ENCODE measurements around the gene ZNF697. TPM values are rescaled to one million over a fixed set of nuclear protein-coding genes. Genes with fewer than 3 reads are reported as not detected.
A peak's percentile ranks its signal among the peaks of the same experiment; 100 is the strongest.
"Not testable (repeated sequence)": the region's sequence is repeated elsewhere in the genome, so short reads cannot be mapped to it uniquely, and the experiment has no call there.

Gene ZNF697
- total RNA-seq, 3 donors from 2014 or later (not counting 1 experiment from before 2014, with no cell fraction given), result 0.09 to 0.45 TPM; not detected in 1

GRCh38 chr1:119611701-119612113 lies 36.4 kb downstream of the ZNF697 start:
- H3K27ac ChIP-seq (ENCODE audit: low read length), result no peak overlapping the region
- H3K4me3 ChIP-seq (ENCODE audit: low read length), result no peak overlapping the region
- H3K4me3 Mint-ChIP-seq, result no peak overlapping the region
- no peaks in the 10 kb centered on the region for H3K27me3 ChIP-seq (ENCODE audit: control insufficient read depth, insufficient read depth, low read length)
- peak; percentile 24 for TF ChIP-seq CTCF (IDR thresholded peaks at IDR 0.05)
- no peak overlapping the region for H3K27ac Mint-ChIP-seq
- ATAC-seq (peak in 1 of 3 donors; percentile 56), DNase-seq (peak; percentile 35 to 50)
- H3K9me3 Mint-ChIP-seq, result no peaks in the 10 kb centered on the region
- no peaks in the 10 kb centered on the region for H3K36me3 ChIP-seq (ENCODE audit: control insufficient read depth, insufficient read depth, low read length)
- no peaks in the 10 kb centered on the region for H3K36me3 Mint-ChIP-seq
- WGBS (ENCODE audit: insufficient coverage), result 29% methylated on average over 8 of the region's 8 CpGs
- H3K4me1 Mint-ChIP-seq, result peaks cover 3 to 4% of the 10 kb centered on the region in 2 donors
- H3K4me1 ChIP-seq (ENCODE audit: control insufficient read depth, insufficient read depth, low read length), result no peaks in the 10 kb centered on the region
- peaks cover 0 to 4% of the 10 kb centered on the region in 2 donors for H3K27me3 Mint-ChIP-seq (ENCODE audit: low read depth in 2 of 2)
- intact Hi-C loops (cut with micrococcal nuclease), result no loop called here
- no peaks in the 10 kb centered on the region for H3K9me3 ChIP-seq (ENCODE audit: control insufficient read depth, insufficient read depth, low read length)

- H3K4me1 Mint-ChIP-seq; H3K36me3 Mint-ChIP-seq; H3K4me1 ChIP-seq (ENCODE audit: control insufficient read depth, insufficient read depth, low read length); H3K27me3 ChIP-seq (ENCODE audit: control insufficient read depth, insufficient read depth, low read length); H3K4me3 ChIP-seq (ENCODE audit: low read length); H3K27ac ChIP-seq (ENCODE audit: low read length); H3K27ac Mint-ChIP-seq; DNase-seq; H3K9me3 ChIP-seq (ENCODE audit: control insufficient read depth, insufficient read depth, low read length); ATAC-seq; H3K4me3 Mint-ChIP-seq; H3K9me3 Mint-ChIP-seq; H3K27me3 Mint-ChIP-seq (ENCODE audit: low read depth in 2 of 2); H3K36me3 ChIP-seq (ENCODE audit: control insufficient read depth, insufficient read depth, low read length); intact Hi-C loops (cut with micrococcal nuclease): not testable (repeated sequence)
- 90% methylated on average over 6 of the region's 6 CpGs for WGBS (ENCODE audit: insufficient coverage)
Observed at GRCh38 chr1:119608816-119609215, 39.2 kb downstream of the ZNF697 start.

GRCh38 chr1:119607087-119607807 lies 40.8 kb downstream of the ZNF697 start:
- H3K27ac ChIP-seq (ENCODE audit: low read length); H3K4me3 Mint-ChIP-seq; H3K27me3 Mint-ChIP-seq (ENCODE audit: low read depth in 2 of 2); H3K36me3 ChIP-seq (ENCODE audit: control insufficient read depth, insufficient read depth, low read length); H3K9me3 Mint-ChIP-seq; H3K27ac Mint-ChIP-seq; H3K9me3 ChIP-seq (ENCODE audit: control insufficient read depth, insufficient read depth, low read length); H3K4me1 Mint-ChIP-seq; H3K4me3 ChIP-seq (ENCODE audit: low read length); intact Hi-C loops (cut with micrococcal nuclease); ATAC-seq; H3K4me1 ChIP-seq (ENCODE audit: control insufficient read depth, insufficient read depth, low read length); H3K36me3 Mint-ChIP-seq; H3K27me3 ChIP-seq (ENCODE audit: control insufficient read depth, insufficient read depth, low read length); DNase-seq: not testable (repeated sequence)
- no CpG with 5 or more reads among the region's 6 CpGs for WGBS (ENCODE audit: insufficient coverage)

- DNase-seq (no peak), ATAC-seq (no peak)
- Mint-ChIP-seq H3K36me3 (no peaks in the 10 kb centered on the region), H3K4me3 (no peak overlapping the region), H3K27ac (no peak overlapping the region), H3K27me3 (ENCODE audit: low read depth in 2 of 2) (peaks cover 0 to 4% of the 10 kb centered on the region in 2 donors), H3K9me3 (no peaks in the 10 kb centered on the region), H3K4me1 (no peaks in the 10 kb centered on the region)
- Histone ChIP-seq H3K9me3 (ENCODE audit: control insufficient read depth, insufficient read depth, low read length) (no peaks in the 10 kb centered on the region), H3K36me3 (ENCODE audit: control insufficient read depth, insufficient read depth, low read length) (no peaks in the 10 kb centered on the region), H3K4me3 (ENCODE audit: low read length) (no peak overlapping the region), H3K4me1 (ENCODE audit: control insufficient read depth, insufficient read depth, low read length) (no peaks in the 10 kb centered on the region), H3K27ac (ENCODE audit: low read length) (no peak overlapping the region), H3K27me3 (ENCODE audit: control insufficient read depth, insufficient read depth, low read length) (no peaks in the 10 kb centered on the region)
- TF ChIP-seq CTCF (IDR thresholded peaks at IDR 0.05), result no peak
- intact Hi-C loops (cut with micrococcal nuclease), result loop anchor here (1.0 kb wide), 1 partner anchor 35 kb away; no protein-coding TSS in a partner anchor
- 94% methylated on average over 1 of the region's 1 CpG for WGBS (ENCODE audit: insufficient coverage)
Observed at GRCh38 chr1:119606394-119606793, 41.7 kb downstream of the ZNF697 start.
